Sigmoid colon (tissue), 7 donors: ENCODE measurements around the gene CTCF. TPM values are rescaled to one million over a fixed set of nuclear protein-coding genes. Genes with fewer than 3 reads are reported as not detected.

Source experiments
- DNase-seq: peaks from one replicate; pipeline ENCODE4 v3.0.0-alpha.2; 2019
- H3K27ac ChIP-seq, 4 donors: fragments of 200-600 bp; sonication (generic); one replicate each; pipeline ENCODE4 v1.5.1; 2016 to 2019; ENCODE audit warnings: mild to moderate bottlenecking in 1 of 4
- H3K27me3 ChIP-seq, 3 donors: fragments of 200-600 bp; sonication (generic); one replicate each; pipeline ENCODE4 v1.5.1; 2019; ENCODE audit warnings: mild to moderate bottlenecking in 1 of 3
- H3K36me3 ChIP-seq, 4 donors: fragments of 200-600 bp; sonication (generic); one replicate each; pipeline ENCODE4 v1.5.1; 2016 to 2019
- H3K4me1 ChIP-seq, 4 donors: fragments of 200-600 bp; sonication (generic); one replicate each; pipeline ENCODE4 v1.5.1; 2017 to 2019
- H3K4me3 ChIP-seq, 4 donors: fragments of 200-600 bp; sonication (generic); one replicate each; pipeline ENCODE4 v1.5.1; 2017 to 2019; ENCODE audit warnings: mild to moderate bottlenecking in 2 of 4, moderate library complexity in 1 of 4
- H3K9me3 ChIP-seq, 4 donors: fragments of 200-600 bp in 3 of 4; sonication (generic) in 3 of 4; one replicate each; pipeline versions ENCODE4 v1.5.1 to v1.6.1; 2013 to 2019
- CTCF ChIP-seq, 4 experiments: fragments of 450-650 bp in 3 of 4; fragments of 200-600 bp in 1 of 4; IDR thresholded peaks; one replicate each; pipeline ENCODE4 v1.5.1; 2016 to 2019; ENCODE audit warnings: antibody characterized with exemption in 4 of 4, mild to moderate bottlenecking in 3 of 4, moderate library complexity in 2 of 4
- EP300 ChIP-seq, 4 donors: sonication (generic); formaldehyde crosslinking; IDR thresholded peaks; one replicate each; pipeline ENCODE4 v1.6.1; 2017; ENCODE audit warnings: antibody characterized with exemption in 4 of 4
- POLR2A ChIP-seq, 2 donors: fragments of 450-650 bp; IDR thresholded peaks; one replicate each; pipeline ENCODE4 v1.6.1; 2016; ENCODE audit warnings: antibody characterized with exemption in 2 of 2, mild to moderate bottlenecking in 2 of 2, moderate library complexity in 2 of 2
- POLR2AphosphoS5 ChIP-seq, 4 donors: sonication (generic); formaldehyde crosslinking; IDR thresholded peaks; one replicate each; pipeline ENCODE4 v1.6.1; 2017; ENCODE audit warnings: antibody characterized with exemption in 4 of 4
- WGBS, 2 donors: extraction: QIAGEN DNeasy Blood & Tissue Kit; methylation state at CpG; one replicate each; pipeline ENCODE4 v1.1.7; 2013; 5-methylcytosine and 5-hydroxymethylcytosine counted together
- intact Hi-C: fragments of 100-400 bp; cut with DNase I; formaldehyde crosslinking; loops from one replicate; pipeline ENCODE4 v1.15.1; 2023
- polyA plus RNA-seq, 3 donors: library from polyadenylated mRNA; stranded (reverse); fragments of 200-250 nt; gene quantifications; one replicate each; pipeline ENCODE4 v1.2.3, GENCODE V29; 2013
- total RNA-seq, 4 donors: library from RNA; depleted of rRNA; stranded (reverse); fragments of >200 nt; gene quantifications; one replicate each; pipeline ENCODE4 v1.1.0, GENCODE V29; 2016
- donor health status: healthy with polysubstance abuse.
- donor health status: Bipolar disorder and iron deficiency.
- donor health status: healthy.

Gene CTCF
- total and polyA plus RNA-seq, 7 donors: 25.8 to 45.7 (median 29.2) TPM

GRCh38 chr16:67579686-67580085, 17.4 kb downstream of the CTCF start:
- no peak for TF ChIP-seq POLR2A (IDR thresholded peaks at IDR 0.05)
- TF ChIP-seq POLR2AphosphoS5 (IDR thresholded peaks at IDR 0.05): no peak
- TF ChIP-seq CTCF (IDR thresholded peaks at IDR 0.05): no peak
- no peak for TF ChIP-seq EP300 (IDR thresholded peaks at IDR 0.05)
- Histone ChIP-seq H3K4me3 (no peak overlapping the region), H3K9me3 (no peaks in the 10 kb centered on the region), H3K27ac (no peak overlapping the region), H3K27me3 (no peaks in the 10 kb centered on the region), H3K36me3 (peaks cover 0 to 17% (median 0%) of the 10 kb centered on the region in 4 donors), H3K4me1 (no peaks in the 10 kb centered on the region)
- intact Hi-C loops: no loop called here
- DNase-seq: no peak
- 77 to 78% methylated on average over 4 of the region's 4 CpGs for WGBS, 2 donors

- Histone ChIP-seq H3K4me1 (no peaks in the 10 kb centered on the region), H3K27ac (no peak overlapping the region), H3K27me3 (no peaks in the 10 kb centered on the region), H3K36me3 (peaks cover 0 to 12% (median 0%) of the 10 kb centered on the region in 4 donors), H3K4me3 (no peak overlapping the region), H3K9me3 (no peaks in the 10 kb centered on the region)
- 98% methylated on average over 4 of the region's 4 CpGs for WGBS, 2 donors
- intact Hi-C loops: no loop called here
- DNase-seq: no peak
- no peak for TF ChIP-seq EP300 (IDR thresholded peaks at IDR 0.05)
- no peak for TF ChIP-seq CTCF (IDR thresholded peaks at IDR 0.05)
- no peak for TF ChIP-seq POLR2A (IDR thresholded peaks at IDR 0.05)
- TF ChIP-seq POLR2AphosphoS5 (IDR thresholded peaks at IDR 0.05): no peak
Measured at GRCh38 chr16:67580202-67580601, 17.9 kb downstream of the CTCF start.

- TF ChIP-seq CTCF (IDR thresholded peaks at IDR 0.05): no peak
- no peak for TF ChIP-seq POLR2A (IDR thresholded peaks at IDR 0.05)
- TF ChIP-seq EP300 (IDR thresholded peaks at IDR 0.05): no peak
- no peak for TF ChIP-seq POLR2AphosphoS5 (IDR thresholded peaks at IDR 0.05)
- no peak overlapping the region for H3K27ac ChIP-seq
- H3K27me3 ChIP-seq: no peaks in the 10 kb centered on the region
- WGBS, 2 donors: 86 to 88% methylated on average over 4 of the region's 4 CpGs
- no peak overlapping the region for H3K4me3 ChIP-seq
- H3K9me3 ChIP-seq: no peaks in the 10 kb centered on the region
- DNase-seq: no peak
- intact Hi-C loops: no loop called here
- H3K36me3 ChIP-seq: peaks cover 0 to 4% (median 0%) of the 10 kb centered on the region in 4 donors
- peaks cover 0 to 6% (median 2%) of the 10 kb centered on the region in 4 donors for H3K4me1 ChIP-seq
Measured at GRCh38 chr16:67593288-67593687, 31.0 kb downstream of the CTCF start.

- Histone ChIP-seq H3K27ac (no peak overlapping the region), H3K27me3 (no peaks in the 10 kb centered on the region), H3K36me3 (peaks cover 0 to 4% (median 0%) of the 10 kb centered on the region in 4 donors), H3K4me1 (peaks cover 0 to 6% (median 2%) of the 10 kb centered on the region in 4 donors), H3K4me3 (no peak overlapping the region), H3K9me3 (no peaks in the 10 kb centered on the region)
- TF ChIP-seq CTCF (IDR thresholded peaks at IDR 0.05) (no peak), POLR2AphosphoS5 (IDR thresholded peaks at IDR 0.05) (no peak), POLR2A (IDR thresholded peaks at IDR 0.05) (no peak), EP300 (IDR thresholded peaks at IDR 0.05) (no peak)
- DNase-seq: no peak
- intact Hi-C loops: no loop called here
Measured at GRCh38 chr16:67593701-67594100, 31.4 kb downstream of the CTCF start.

GRCh38 chr16:67594256-67594915, 32.1 kb downstream of the CTCF start:
- WGBS, 2 donors: 79 to 86% methylated on average over 5 of the region's 5 CpGs
- TF ChIP-seq POLR2A (IDR thresholded peaks at IDR 0.05) (no peak), EP300 (IDR thresholded peaks at IDR 0.05) (no peak), POLR2AphosphoS5 (IDR thresholded peaks at IDR 0.05) (no peak), CTCF (IDR thresholded peaks at IDR 0.05) (no peak)
- no peaks in the 10 kb centered on the region for H3K27me3 ChIP-seq
- H3K9me3 ChIP-seq: no peaks in the 10 kb centered on the region
- peaks cover 0 to 6% (median 2%) of the 10 kb centered on the region in 4 donors for H3K4me1 ChIP-seq
- peaks cover 0 to 4% (median 0%) of the 10 kb centered on the region in 4 donors for H3K36me3 ChIP-seq
- no peak overlapping the region for H3K4me3 ChIP-seq
- no peak for DNase-seq
- H3K27ac ChIP-seq: peak overlapping the region in 1 of 4 donors; percentile 57
- intact Hi-C loops: no loop called here
